ENCODE measurements around the gene HNRNPDL.
"Not testable (repeated sequence)": the region's sequence is repeated elsewhere in the genome, so short reads cannot be mapped to it uniquely, and the experiment has no call there.

HNRNPDL gene

GRCh38 chr4:82430193-82430963 lies at the start of gene HNRNPDL, which contains the start of gene ENOPH1:
HNRNPDL (minus strand) TSS chr4:82430462; CDS start chr4:82429690, 772 bp downstream.
ENOPH1 (plus strand) TSS chr4:82430590; CDS start chr4:82430830, 240 bp downstream.
- peak; percentile 98 to 99 for DNase-seq

DNA sequence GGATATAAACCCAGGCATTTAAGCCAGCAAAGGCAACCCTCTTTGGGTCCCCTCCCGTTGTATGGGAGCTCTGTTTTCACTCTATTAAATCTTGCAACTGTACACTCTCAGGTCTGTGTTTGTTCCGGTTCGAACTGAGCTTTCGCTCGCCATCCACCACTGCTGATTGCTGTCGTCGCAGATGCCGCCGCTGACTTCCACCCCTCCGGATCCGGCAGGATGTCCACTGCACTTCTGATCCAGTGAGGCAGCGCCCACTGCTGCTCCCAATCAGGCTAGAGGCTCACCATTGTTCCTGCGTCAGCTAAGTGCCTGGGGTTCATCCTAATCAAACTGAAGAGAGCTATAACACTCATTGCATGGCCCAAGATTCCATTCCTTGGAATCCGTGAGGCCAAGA lies 49.3 kb upstream of the HNRNPDL start:
- no peak for DNase-seq

- DNase-seq = not testable (repeated sequence)
Observed at GRCh38 chr4:82477469-82477868, 47.2 kb upstream of the HNRNPDL start.

DNA sequence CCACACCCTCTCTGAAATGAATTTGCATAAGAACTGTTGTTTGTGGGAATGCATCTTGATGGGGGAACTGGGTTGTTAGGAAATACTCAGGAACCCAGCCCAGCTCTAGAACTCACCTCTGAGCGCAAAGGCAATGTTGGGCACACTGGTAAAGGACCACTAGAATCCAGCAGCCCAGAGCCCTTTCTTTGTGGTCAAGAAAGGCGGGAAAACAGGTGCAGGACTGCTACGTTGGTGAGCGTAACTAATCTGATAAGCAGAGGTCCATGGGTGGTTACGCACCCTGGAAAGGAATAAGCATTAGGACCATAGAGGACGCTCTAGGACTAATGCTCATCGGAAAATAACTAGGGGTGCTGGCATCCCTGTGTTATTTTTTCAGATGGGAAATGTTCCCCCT lies 45.7 kb upstream of the HNRNPDL start:
- DNase-seq = not testable (repeated sequence)

DNA sequence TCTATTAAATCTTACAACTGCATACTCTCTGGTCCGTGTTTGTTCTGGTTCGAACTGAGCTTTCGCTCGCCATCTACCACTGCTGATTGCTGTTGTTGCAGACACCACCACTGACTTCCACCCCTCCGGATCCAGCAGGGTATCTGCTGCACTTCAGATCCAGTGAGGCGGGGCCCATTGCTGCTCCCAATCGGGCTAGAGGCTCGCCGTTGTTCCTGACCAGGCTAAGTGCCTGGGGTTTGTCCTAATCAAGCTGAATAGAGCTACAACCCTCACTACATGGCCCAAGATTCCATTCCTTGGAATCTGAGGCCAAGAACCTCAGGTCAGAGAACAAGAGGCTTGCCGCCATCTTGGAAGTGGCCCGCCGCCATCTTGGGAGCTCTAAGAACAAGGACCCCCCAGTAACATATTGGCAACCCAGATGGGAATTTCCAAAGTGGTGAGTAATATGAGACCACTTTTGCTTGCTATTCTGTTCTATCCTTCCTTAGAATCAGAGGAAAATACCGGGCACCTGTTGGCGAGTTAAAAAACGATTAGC lies 43.4 kb upstream of the HNRNPDL start:
- no peak for DNase-seq

DNA sequence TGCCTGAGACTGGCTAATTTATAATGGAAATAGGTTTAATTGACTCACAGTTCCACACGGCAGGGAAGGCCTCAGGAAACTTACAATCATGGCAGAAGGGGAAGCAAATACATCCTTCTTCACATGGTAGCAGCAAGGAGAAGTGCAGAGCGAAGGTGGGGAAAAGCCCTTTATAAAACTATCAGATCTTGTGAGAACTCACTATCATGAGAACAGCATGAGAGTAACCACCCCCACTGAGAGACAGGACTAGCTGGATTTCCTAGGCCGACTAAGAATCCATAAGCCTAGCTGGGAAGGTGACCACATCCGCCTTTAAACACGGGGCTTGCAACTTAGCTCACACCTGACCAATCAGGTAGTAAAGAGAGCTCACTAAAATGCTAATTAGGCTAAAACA lies 42.8 kb upstream of the HNRNPDL start:
- DNase-seq = not testable (repeated sequence)

GRCh38 chr4:82469791-82470345 lies 39.6 kb upstream of the HNRNPDL start:
- no peak for DNase-seq

GRCh38 chr4:82467471-82467870 lies 37.2 kb upstream of the HNRNPDL start:
- no peak for DNase-seq

DNA sequence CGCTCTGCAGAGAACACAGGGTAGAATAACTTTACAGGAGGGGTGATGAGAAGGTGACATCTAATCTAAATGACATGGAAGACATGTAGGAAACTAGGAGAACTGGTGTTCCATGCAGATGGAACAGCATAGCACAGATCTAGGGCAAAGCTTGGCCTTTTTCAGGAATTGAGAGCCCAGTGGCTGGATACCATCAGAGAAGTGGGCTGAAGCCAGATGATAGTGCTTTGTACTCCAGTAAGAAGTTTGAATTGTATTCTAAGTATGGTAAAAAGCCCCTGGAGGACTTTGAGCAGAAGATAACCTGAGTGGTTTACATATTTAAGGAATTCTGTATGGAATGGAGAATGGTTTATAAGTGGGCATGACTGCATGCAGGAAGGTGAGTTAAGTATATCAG lies 33.0 kb upstream of the HNRNPDL start:
- no peak for DNase-seq

DNA sequence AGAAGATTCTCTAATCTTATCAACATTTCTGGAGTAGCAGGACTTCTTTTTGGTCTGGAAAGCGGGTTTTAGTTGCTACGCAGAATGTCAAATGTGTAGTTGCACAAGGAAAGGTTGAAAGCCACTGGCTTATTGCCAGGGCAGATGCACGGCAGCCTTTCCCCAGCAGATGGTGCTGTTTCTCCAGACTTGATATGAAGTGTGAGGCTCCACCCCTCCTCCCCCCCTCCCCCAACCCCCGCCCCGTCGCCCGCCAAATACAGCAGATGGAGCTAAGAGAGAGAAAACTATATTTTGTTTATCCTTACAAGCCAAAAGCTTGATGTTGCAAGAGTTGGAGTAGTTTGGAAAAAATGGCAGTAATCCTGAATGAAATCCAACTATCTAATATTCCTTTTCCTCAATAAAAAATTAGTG lies 32.2 kb upstream of the HNRNPDL start:
- peak; percentile 77 for DNase-seq

- no peak for DNase-seq
Observed at GRCh38 chr4:82461710-82462109, 31.4 kb upstream of the HNRNPDL start.

DNA sequence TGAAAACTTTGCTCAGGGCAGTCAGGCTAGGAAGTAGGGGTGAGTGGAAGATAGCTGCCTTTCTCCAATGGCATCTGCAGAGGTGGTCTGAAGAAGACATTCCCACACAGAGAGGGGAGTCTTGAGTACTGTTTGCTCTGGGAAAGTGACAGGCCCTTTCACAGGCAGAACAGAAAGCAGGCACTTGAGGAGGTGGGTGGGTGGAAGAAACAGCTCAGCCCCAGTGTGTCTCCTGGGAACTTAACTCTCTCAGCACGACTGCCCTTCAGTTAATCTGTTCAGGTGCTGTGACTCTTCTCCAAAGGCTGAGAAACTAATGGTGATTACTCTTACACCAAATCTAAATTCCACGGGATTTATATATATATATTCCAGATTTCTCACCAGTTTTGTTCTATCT lies 28.5 kb upstream of the HNRNPDL start:
- no peak for DNase-seq

GRCh38 chr4:82457266-82457665 lies 27.0 kb upstream of the HNRNPDL start:
- no peak for DNase-seq

GRCh38 chr4:82452026-82452425 lies 21.8 kb upstream of the HNRNPDL start:
- no peak for DNase-seq

- DNase-seq = no peak
Observed at GRCh38 chr4:82450966-82451755, 20.9 kb upstream of the HNRNPDL start.

DNA sequence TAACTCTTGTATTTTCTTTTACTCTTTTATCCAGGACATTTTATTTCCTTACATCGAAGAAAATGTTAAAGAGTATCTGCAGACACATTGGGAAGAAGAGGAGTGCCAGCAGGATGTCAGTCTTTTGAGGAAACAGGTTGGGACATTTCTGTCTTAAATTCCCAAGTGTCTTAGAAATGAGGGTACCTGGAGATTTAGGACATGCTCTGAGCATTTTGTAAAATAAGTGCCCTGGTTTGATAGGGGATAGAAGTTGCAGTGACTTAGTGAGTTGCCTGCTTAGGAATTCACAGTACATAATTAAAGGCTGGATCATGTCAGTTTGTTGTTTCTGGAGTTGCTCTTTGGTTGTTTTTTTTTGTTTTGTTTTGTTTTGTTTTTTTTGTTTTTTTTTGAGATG lies 17.6 kb upstream of the HNRNPDL start:
- no peak for DNase-seq

- DNase-seq = no peak
Observed at GRCh38 chr4:82439088-82439487, 8.8 kb upstream of the HNRNPDL start.

DNA sequence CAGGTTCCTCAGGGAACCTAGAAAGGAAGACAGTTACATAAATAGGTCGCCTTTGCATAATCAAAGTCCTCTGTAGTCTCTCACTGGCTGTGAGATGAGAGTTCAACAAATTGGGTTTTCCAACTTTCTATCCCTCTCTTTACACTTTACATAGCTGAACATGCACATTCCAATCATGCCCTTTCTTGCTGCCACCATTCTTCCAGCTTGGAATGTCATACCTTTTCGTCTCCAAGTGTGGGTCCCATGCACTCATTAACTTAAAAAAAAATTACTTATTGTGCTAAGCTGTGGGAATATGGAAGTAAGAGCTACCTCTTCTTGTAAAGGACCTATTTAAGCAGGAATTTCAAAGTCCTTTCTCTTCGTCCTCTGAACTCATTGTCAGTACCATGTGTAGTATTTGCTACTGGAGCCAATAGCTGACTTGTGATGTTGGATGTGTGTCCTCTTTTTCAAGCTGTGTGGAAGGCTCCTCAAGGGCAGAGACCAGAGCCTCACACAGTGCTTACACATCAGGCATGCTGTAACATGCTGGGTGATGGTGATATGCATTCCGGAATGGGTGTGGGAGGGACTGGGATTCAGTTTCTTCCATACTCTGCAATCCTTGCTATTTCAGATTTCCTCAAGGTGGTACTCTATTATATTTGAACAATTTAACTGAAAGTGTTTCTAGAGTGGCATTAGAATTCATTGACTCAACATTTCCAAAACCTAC lies 7.2 kb upstream of the HNRNPDL start:
- DNase-seq = no peak

GRCh38 chr4:82436780-82437179 lies 6.5 kb upstream of the HNRNPDL start:
- DNase-seq = no peak

- DNase-seq = no peak
Observed at GRCh38 chr4:82436130-82436529, 5.9 kb upstream of the HNRNPDL start.

GRCh38 chr4:82434949-82435348 lies 4.7 kb upstream of the HNRNPDL start:
- no peak for DNase-seq

DNA sequence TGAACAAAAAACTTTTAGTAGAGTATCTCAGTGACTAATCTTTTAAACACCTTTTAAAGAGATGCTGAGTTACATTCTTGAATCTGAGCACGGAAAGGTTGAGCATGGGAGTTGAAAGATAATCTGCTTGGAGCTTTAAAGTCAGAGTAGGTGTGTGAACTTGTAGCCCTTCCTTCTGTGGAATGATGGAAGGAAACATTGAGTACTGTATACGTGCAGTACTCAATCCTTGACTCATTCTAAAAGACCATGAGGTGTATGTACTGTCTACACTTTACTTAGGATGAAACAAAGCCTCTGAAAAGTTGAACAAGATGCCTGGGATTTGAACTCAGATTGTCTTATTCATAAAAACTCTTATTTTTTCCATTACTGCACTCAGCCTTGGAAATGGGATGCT lies 3.5 kb upstream of the HNRNPDL start:
- no peak for DNase-seq

- DNase-seq = no peak
Observed at GRCh38 chr4:82432596-82432995, 2.3 kb upstream of the HNRNPDL start.
